ENCODE results near the gene GRIK4.

The GRIK4 gene

GRCh38 chr11:120966840-120967239 is 455.3 kb downstream of the GRIK4 start:
- no peaks in the 10 kb centered on the region for H3K4me1 ChIP-seq (ENCODE audit: insufficient read depth, low read length, poor library complexity, severe bottlenecking)
- no peaks in the 10 kb centered on the region for H3F3A ChIP-seq (ENCODE audit: low read depth)
- no peak overlapping the region for H2AFZ ChIP-seq (ENCODE audit: low read length)
- H4K20me1 ChIP-seq (ENCODE audit: insufficient read depth, low read length, poor library complexity, severe bottlenecking): no peaks in the 10 kb centered on the region
- no peaks in the 10 kb centered on the region for H3K9me2 ChIP-seq (replicated peaks; ENCODE audit: low read depth, low read length)
- no peaks in the 10 kb centered on the region for H3K36me3 ChIP-seq (ENCODE audit: insufficient read depth, low read length)
- H3K4me3 ChIP-seq (ENCODE audit: low read length, poor library complexity, severe bottlenecking): no peak overlapping the region
- no peak overlapping the region for H3K4me2 ChIP-seq (ENCODE audit: low read depth, low read length, poor library complexity, severe bottlenecking)
- TF ChIP-seq EZH2phosphoT487 (IDR thresholded peaks at IDR 0.05; ENCODE audit: borderline replicate concordance) (no peak), CTCF (conservative IDR thresholded peaks at IDR 0.05; ENCODE audit: low read length) (no peak)
- H3K9me3 ChIP-seq (ENCODE audit: insufficient read depth, low read depth, low read length): no peaks in the 10 kb centered on the region
- peaks cover 23% of the 10 kb centered on the region for H3K27me3 ChIP-seq (ENCODE audit: insufficient read depth, low read length, poor library complexity, severe bottlenecking)
- H3K9ac ChIP-seq (ENCODE audit: low read depth, low read length, poor library complexity, severe bottlenecking): no peak overlapping the region
- no peaks in the 10 kb centered on the region for H3K79me2 ChIP-seq (ENCODE audit: insufficient read depth, low read length)

GRCh38 chr11:120969993-120970392 is 458.4 kb downstream of the GRIK4 start:
- no peaks in the 10 kb centered on the region for H3K36me3 ChIP-seq (ENCODE audit: insufficient read depth, low read length)
- H3K9me2 ChIP-seq (replicated peaks; ENCODE audit: low read depth, low read length): no peaks in the 10 kb centered on the region
- H3K4me2 ChIP-seq (ENCODE audit: low read depth, low read length, poor library complexity, severe bottlenecking): no peak overlapping the region
- H3K79me2 ChIP-seq (ENCODE audit: insufficient read depth, low read length): no peaks in the 10 kb centered on the region
- peaks cover 2% of the 10 kb centered on the region for H3K27me3 ChIP-seq (ENCODE audit: insufficient read depth, low read length, poor library complexity, severe bottlenecking)
- no peak overlapping the region for H3K9ac ChIP-seq (ENCODE audit: low read depth, low read length, poor library complexity, severe bottlenecking)
- no peak for TF ChIP-seq EZH2phosphoT487 (IDR thresholded peaks at IDR 0.05; ENCODE audit: borderline replicate concordance)
- no peak overlapping the region for H2AFZ ChIP-seq (ENCODE audit: low read length)
- H3K4me3 ChIP-seq (ENCODE audit: low read length, poor library complexity, severe bottlenecking): no peak overlapping the region
- no peaks in the 10 kb centered on the region for H4K20me1 ChIP-seq (ENCODE audit: insufficient read depth, low read length, poor library complexity, severe bottlenecking)
- no peaks in the 10 kb centered on the region for H3F3A ChIP-seq (ENCODE audit: low read depth)
- no peaks in the 10 kb centered on the region for H3K9me3 ChIP-seq (ENCODE audit: insufficient read depth, low read depth, low read length)
- no peaks in the 10 kb centered on the region for H3K4me1 ChIP-seq (ENCODE audit: insufficient read depth, low read length, poor library complexity, severe bottlenecking)

DNA sequence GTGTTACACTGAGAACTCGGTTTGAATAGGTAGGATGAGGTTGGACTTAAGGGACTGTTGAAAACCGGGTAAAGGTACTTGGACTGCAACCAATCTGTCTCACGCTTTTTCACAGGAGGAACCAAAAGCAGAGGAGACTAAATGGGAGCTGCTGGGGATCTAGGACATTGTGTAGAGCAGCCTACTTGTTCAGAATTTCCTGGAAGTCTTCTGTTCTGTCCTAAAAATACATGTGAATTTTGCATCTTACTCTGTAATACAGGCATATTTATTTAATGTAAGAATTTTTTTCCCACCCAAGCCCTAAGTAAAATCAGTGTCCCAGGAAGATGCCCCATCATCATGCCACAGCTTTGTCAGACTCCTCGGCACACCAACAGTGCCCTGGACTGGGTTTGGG is 460.3 kb downstream of the GRIK4 start:
- H2AFZ ChIP-seq (ENCODE audit: low read length): no peak overlapping the region
- no peaks in the 10 kb centered on the region for H3K9me2 ChIP-seq (replicated peaks; ENCODE audit: low read depth, low read length)
- TF ChIP-seq CTCF (conservative IDR thresholded peaks at IDR 0.05; ENCODE audit: low read length): no peak
- no peak overlapping the region for H3K4me3 ChIP-seq (ENCODE audit: low read length, poor library complexity, severe bottlenecking)
- no peaks in the 10 kb centered on the region for H3F3A ChIP-seq (ENCODE audit: low read depth)
- no peaks in the 10 kb centered on the region for H3K27me3 ChIP-seq (ENCODE audit: insufficient read depth, low read length, poor library complexity, severe bottlenecking)
- H3K9me3 ChIP-seq (ENCODE audit: insufficient read depth, low read depth, low read length): no peaks in the 10 kb centered on the region
- no peaks in the 10 kb centered on the region for H3K79me2 ChIP-seq (ENCODE audit: insufficient read depth, low read length)
- no peak overlapping the region for H3K4me2 ChIP-seq (ENCODE audit: low read depth, low read length, poor library complexity, severe bottlenecking)
- H3K36me3 ChIP-seq (ENCODE audit: insufficient read depth, low read length): no peaks in the 10 kb centered on the region
- H3K9ac ChIP-seq (ENCODE audit: low read depth, low read length, poor library complexity, severe bottlenecking): no peak overlapping the region
- H3K4me1 ChIP-seq (ENCODE audit: insufficient read depth, low read length, poor library complexity, severe bottlenecking): no peaks in the 10 kb centered on the region
- H4K20me1 ChIP-seq (ENCODE audit: insufficient read depth, low read length, poor library complexity, severe bottlenecking): no peaks in the 10 kb centered on the region

- no peaks in the 10 kb centered on the region for H3K9me2 ChIP-seq (replicated peaks; ENCODE audit: low read depth, low read length)
- H2AFZ ChIP-seq (ENCODE audit: low read length): no peak overlapping the region
- H3K79me2 ChIP-seq (ENCODE audit: insufficient read depth, low read length): no peaks in the 10 kb centered on the region
- H4K20me1 ChIP-seq (ENCODE audit: insufficient read depth, low read length, poor library complexity, severe bottlenecking): no peaks in the 10 kb centered on the region
- H3K9me3 ChIP-seq (ENCODE audit: insufficient read depth, low read depth, low read length): no peaks in the 10 kb centered on the region
- no peaks in the 10 kb centered on the region for H3F3A ChIP-seq (ENCODE audit: low read depth)
- no peaks in the 10 kb centered on the region for H3K36me3 ChIP-seq (ENCODE audit: insufficient read depth, low read length)
- H3K4me1 ChIP-seq (ENCODE audit: insufficient read depth, low read length, poor library complexity, severe bottlenecking): no peaks in the 10 kb centered on the region
- no peak overlapping the region for H3K4me2 ChIP-seq (ENCODE audit: low read depth, low read length, poor library complexity, severe bottlenecking)
- TF ChIP-seq EZH2phosphoT487 (IDR thresholded peaks at IDR 0.05; ENCODE audit: borderline replicate concordance) (no peak), CTCF (conservative IDR thresholded peaks at IDR 0.05; ENCODE audit: low read length) (no peak)
- H3K9ac ChIP-seq (ENCODE audit: low read depth, low read length, poor library complexity, severe bottlenecking): no peak overlapping the region
- H3K27me3 ChIP-seq (ENCODE audit: insufficient read depth, low read length, poor library complexity, severe bottlenecking): no peaks in the 10 kb centered on the region
- H3K4me3 ChIP-seq (ENCODE audit: low read length, poor library complexity, severe bottlenecking): no peak overlapping the region
These were observed 461.1 kb downstream of the GRIK4 start for GRCh38 chr11:120972621-120973020.
